Caco-2 (cell line): ENCODE data around the gene BTBD7. TPM values are rescaled to one million over a fixed set of nuclear protein-coding genes. Genes with fewer than 3 reads are reported as not detected.

Experiments used
- BruUV-seq: library from RNA; stranded (reverse); fragments of 400-500 nt; replicated peaks from 2 replicates; lab custom pipeline; 2021; lab: Mats Ljungman, UMichigan
- CTCF ChIA-PET: fragments of 300-600 bp; sonication (Branson Sonifier 250); formaldehyde crosslinking; loops from one replicate; lab custom pipeline; 2022; ENCODE audit warnings: antibody characterized with exemption; lab: Charles Lee
- POLR2A ChIA-PET: fragments of 300-600 bp; sonication (Branson Sonifier 250); formaldehyde crosslinking; loops from one replicate; lab custom pipeline; 2022; ENCODE audit warnings: antibody characterized with exemption; lab: Charles Lee
- DNase-seq, 2 experiments: peaks; one replicate each; pipeline versions ENCODE4 v3.0.0 to v3.0.0-alpha.2; 2020 to 2022
- H3K27me3 ChIP-seq: replicated peaks from 2 replicates; pipeline ENCODE4 v1.6.0; 2011; ENCODE audit warnings: low read length; ENCODE audit not compliant: control insufficient read depth, insufficient read depth
- H3K36me3 ChIP-seq: 2 replicates; pipeline ENCODE4 v1.5.1; 2011; ENCODE audit warnings: low read length; ENCODE audit not compliant: control insufficient read depth, insufficient read depth
- H3K4me1 ChIP-seq: fragments of 250-450 bp; sonication (Bioruptor Pico); 2 replicates; pipeline ENCODE4 v1.5.1; 2020; ENCODE audit warnings: mild to moderate bottlenecking
- H3K4me3 ChIP-seq: 2 replicates; pipeline ENCODE4 v1.5.1; 2011; ENCODE audit warnings: low read depth, mild to moderate bottlenecking, control low read depth, low read length
- H3K9me3 ChIP-seq: fragments of 250-450 bp; sonication (Bioruptor Pico); 2 replicates; pipeline ENCODE4 v1.5.1; 2020; ENCODE audit warnings: mild to moderate bottlenecking, moderate library complexity
- H3K27ac Mint-ChIP-seq: one replicate; pipeline ENCODE4 v1.8.0; 2022; ENCODE audit warnings: mixed read lengths; ENCODE audit not compliant: unreplicated experiment
- H3K27me3 Mint-ChIP-seq: one replicate; pipeline ENCODE4 v1.8.0; 2022; ENCODE audit warnings: mixed read lengths; ENCODE audit not compliant: insufficient read depth, unreplicated experiment
- H3K36me3 Mint-ChIP-seq: one replicate; pipeline ENCODE4 v1.8.0; 2022; ENCODE audit warnings: mild to moderate bottlenecking, mixed read lengths; ENCODE audit not compliant: insufficient read depth, unreplicated experiment
- H3K4me1 Mint-ChIP-seq: one replicate; pipeline ENCODE4 v1.8.0; 2022; ENCODE audit warnings: low read depth, mixed read lengths; ENCODE audit not compliant: unreplicated experiment
- H3K4me3 Mint-ChIP-seq: one replicate; pipeline ENCODE4 v1.8.0; 2022; ENCODE audit warnings: mild to moderate bottlenecking, moderate library complexity, mixed read lengths; ENCODE audit not compliant: unreplicated experiment
- H3K9me3 Mint-ChIP-seq: one replicate; pipeline ENCODE4 v1.8.0; 2022; ENCODE audit warnings: mixed read lengths; ENCODE audit not compliant: unreplicated experiment
- CTCF ChIP-seq, 2 experiments: fragments of 200-600 bp in 1 of 2; IDR thresholded peaks; 1 replicate in 1 of 2; 2 replicates in 1 of 2; pipeline versions ENCODE4 v1.5.1 to v1.8.0; 2011 to 2022; ENCODE audit warnings: antibody characterized with exemption in 1 of 2, control low read depth in 1 of 2, inconsistent platforms in 1 of 2, low read depth in 1 of 2, low read length in 1 of 2, mild to moderate bottlenecking in 1 of 2, moderate library complexity in 1 of 2; ENCODE audit not compliant: insufficient read depth in 1 of 2, severe bottlenecking in 1 of 2, unreplicated experiment in 1 of 2
- intact Hi-C: fragments of 100-400 bp; cut with micrococcal nuclease; formaldehyde crosslinking; loops from one replicate; pipeline ENCODE4 v1.10.0; 2022; ENCODE audit not compliant: unreplicated experiment
- total RNA-seq: library from RNA; stranded (reverse); gene quantifications from 2 replicates; pipeline ENCODE4 v1.2.3, GENCODE V29; 2022

The BTBD7 gene
- total RNA-seq, 1 experiment from 2014 or later = 32.2 TPM

- ChIA-PET POLR2A (no interaction called here), CTCF (no interaction called here)
- Mint-ChIP-seq H3K36me3 (peaks cover 12% of the 10 kb centered on the region), H3K4me3 (no peak overlapping the region), H3K9me3 (no peaks in the 10 kb centered on the region), H3K4me1 (peaks cover 2% of the 10 kb centered on the region), H3K27me3 (no peaks in the 10 kb centered on the region), H3K27ac (no peak overlapping the region)
- DNase-seq = no peak
- no peak overlapping the region for H3K4me3 ChIP-seq
- no peak for TF ChIP-seq CTCF (IDR thresholded peaks at IDR 0.05; ENCODE audit: insufficient read depth in 1 of 2, low read depth in 1 of 2, low read length in 1 of 2, severe bottlenecking in 1 of 2, unreplicated experiment in 1 of 2)
- H3K27me3 ChIP-seq = no peaks in the 10 kb centered on the region
- no TSS peak for BruUV-seq
- peaks cover 2% of the 10 kb centered on the region for H3K36me3 ChIP-seq
- H3K4me1 ChIP-seq = peaks cover 4% of the 10 kb centered on the region
- no peaks in the 10 kb centered on the region for H3K9me3 ChIP-seq
- intact Hi-C loops = no loop called here
These were observed 9.8 kb downstream of the BTBD7 start for GRCh38 chr14:93322929-93323599.

GRCh38 chr14:93320489-93320888, 12.3 kb downstream of the BTBD7 start:
- BruUV-seq = no TSS peak
- CTCF ChIA-PET = no interaction called here
- H3K4me1 Mint-ChIP-seq = peaks cover 10% of the 10 kb centered on the region
- no peak overlapping the region for H3K4me3 Mint-ChIP-seq
- H3K27ac Mint-ChIP-seq = no peak overlapping the region
- no peak for TF ChIP-seq CTCF (IDR thresholded peaks at IDR 0.05; ENCODE audit: insufficient read depth in 1 of 2, low read depth in 1 of 2, low read length in 1 of 2, severe bottlenecking in 1 of 2, unreplicated experiment in 1 of 2)
- Histone ChIP-seq H3K4me3 (no peak overlapping the region), H3K27me3 (no peaks in the 10 kb centered on the region), H3K9me3 (no peaks in the 10 kb centered on the region), H3K4me1 (peaks cover 3% of the 10 kb centered on the region), H3K36me3 (no peaks in the 10 kb centered on the region)
- no peak for DNase-seq
- no peaks in the 10 kb centered on the region for H3K27me3 Mint-ChIP-seq
- peaks cover 12% of the 10 kb centered on the region for H3K36me3 Mint-ChIP-seq
- no peaks in the 10 kb centered on the region for H3K9me3 Mint-ChIP-seq
- POLR2A ChIA-PET = no interaction called here
- intact Hi-C loops = no loop called here

GRCh38 chr14:93319958-93320357, 12.9 kb downstream of the BTBD7 start:
- Histone ChIP-seq H3K9me3 (no peaks in the 10 kb centered on the region), H3K27me3 (no peaks in the 10 kb centered on the region), H3K4me1 (no peaks in the 10 kb centered on the region; the same call in none of the 2 replicates), H3K4me3 (no peak overlapping the region), H3K36me3 (no peaks in the 10 kb centered on the region)
- Mint-ChIP-seq H3K9me3 (no peaks in the 10 kb centered on the region), H3K27ac (no peak overlapping the region), H3K36me3 (peaks cover 12% of the 10 kb centered on the region), H3K4me3 (no peak overlapping the region), H3K4me1 (peaks cover 10% of the 10 kb centered on the region), H3K27me3 (no peaks in the 10 kb centered on the region)
- DNase-seq = no peak
- CTCF ChIA-PET = no interaction called here
- intact Hi-C loops = no loop called here
- no peak for TF ChIP-seq CTCF (IDR thresholded peaks at IDR 0.05; ENCODE audit: insufficient read depth in 1 of 2, low read depth in 1 of 2, low read length in 1 of 2, severe bottlenecking in 1 of 2, unreplicated experiment in 1 of 2)
- BruUV-seq = no TSS peak
- POLR2A ChIA-PET = no interaction called here
